Effector memory CD8-positive, alpha-beta T cell (primary cell): ENCODE results near the gene APOO.
"Not testable (repeated sequence)": the region's sequence is repeated elsewhere in the genome, so short reads cannot be mapped to it uniquely, and the experiment has no call there.

Experiments used
- ATAC-seq: fragments of 150-1000 bp; cut with Tn5 transposase; replicated peaks from 2 replicates; pipeline ENCODE4 v1.10.0; 2021; ENCODE audit warnings: mild to moderate bottlenecking, moderate library complexity
- DNase-seq, 3 experiments: peaks; one replicate each; pipeline ENCODE4 v3.0.0; 2021
- H3K27ac Mint-ChIP-seq, 2 donors: one replicate each; pipeline ENCODE4 v1.8.0; 2022; ENCODE audit warnings: mild to moderate bottlenecking in 2 of 2, mixed read lengths in 2 of 2, moderate library complexity in 2 of 2
- H3K27me3 Mint-ChIP-seq, 2 donors: one replicate each; pipeline ENCODE4 v1.8.0; 2022; ENCODE audit warnings: mixed read lengths in 2 of 2
- H3K36me3 Mint-ChIP-seq: one replicate; pipeline ENCODE4 v1.8.0; 2022; ENCODE audit warnings: mild to moderate bottlenecking, moderate library complexity, mixed read lengths; ENCODE audit not compliant: insufficient read depth
- H3K4me1 Mint-ChIP-seq, 2 donors: one replicate each; pipeline ENCODE4 v1.8.0; 2022; ENCODE audit warnings: low read depth in 2 of 2, mixed read lengths in 2 of 2
- H3K4me3 Mint-ChIP-seq, 2 donors: one replicate each; pipeline ENCODE4 v1.8.0; 2022; ENCODE audit warnings: mild to moderate bottlenecking in 2 of 2, mixed read lengths in 2 of 2, moderate library complexity in 2 of 2
- H3K9me3 Mint-ChIP-seq, 2 donors: one replicate each; pipeline ENCODE4 v1.8.0; 2022; ENCODE audit warnings: mixed read lengths in 2 of 2

The APOO gene

DNA sequence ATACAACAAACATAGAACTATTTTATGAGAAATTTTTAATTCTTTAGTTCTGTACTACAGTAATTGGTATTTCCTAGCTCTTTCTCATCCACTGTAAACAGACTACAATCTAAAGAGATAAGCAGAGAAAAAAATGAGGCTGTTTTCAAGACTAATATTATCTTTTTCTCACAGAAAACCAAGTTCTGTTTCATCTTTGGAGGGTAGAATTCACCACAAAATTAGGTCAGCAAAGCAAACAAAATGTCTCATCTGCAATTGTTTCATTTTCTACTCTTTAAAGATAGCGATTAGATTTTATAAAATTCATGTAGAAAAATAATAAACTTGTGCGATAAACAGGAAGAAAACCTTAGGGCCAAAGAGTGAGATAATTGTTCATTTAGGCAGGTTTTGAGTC, 10.8 kb downstream of the APOO start:
- ATAC-seq (no peak), DNase-seq (no peak)
- Mint-ChIP-seq H3K4me3 (no peak overlapping the region), H3K9me3 (no peaks in the 10 kb centered on the region), H3K27me3 (no peaks in the 10 kb centered on the region), H3K4me1 (no peaks in the 10 kb centered on the region), H3K27ac (no peak overlapping the region), H3K36me3 (no peaks in the 10 kb centered on the region)

GRCh38 chrX:23896539-23896938, 11.2 kb downstream of the APOO start:
- not testable (repeated sequence) for H3K27me3 Mint-ChIP-seq, DNase-seq, H3K9me3 Mint-ChIP-seq, H3K36me3 Mint-ChIP-seq, H3K27ac Mint-ChIP-seq, H3K4me1 Mint-ChIP-seq, H3K4me3 Mint-ChIP-seq, ATAC-seq

DNA sequence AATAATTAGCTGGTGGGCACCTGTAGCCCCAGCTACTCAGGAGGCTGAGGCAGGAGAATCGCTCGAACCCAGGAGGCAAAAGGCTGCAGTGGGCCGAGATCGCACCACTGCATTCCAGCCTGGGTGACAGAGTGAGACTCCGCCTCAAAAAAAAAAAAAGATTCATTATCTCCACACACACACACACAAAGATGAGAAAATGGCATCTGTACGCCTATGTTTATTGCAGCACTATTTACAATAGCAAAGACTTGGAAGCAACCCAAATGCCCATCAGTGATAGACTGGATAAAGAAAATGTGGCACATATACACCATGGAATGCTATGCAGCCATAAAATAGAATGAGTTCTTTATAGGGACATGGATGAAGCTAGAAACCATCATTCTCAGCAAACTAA, 12.7 kb downstream of the APOO start:
- not testable (repeated sequence) for H3K9me3 Mint-ChIP-seq, DNase-seq, H3K27me3 Mint-ChIP-seq, ATAC-seq, H3K4me1 Mint-ChIP-seq, H3K4me3 Mint-ChIP-seq, H3K27ac Mint-ChIP-seq, H3K36me3 Mint-ChIP-seq

DNA sequence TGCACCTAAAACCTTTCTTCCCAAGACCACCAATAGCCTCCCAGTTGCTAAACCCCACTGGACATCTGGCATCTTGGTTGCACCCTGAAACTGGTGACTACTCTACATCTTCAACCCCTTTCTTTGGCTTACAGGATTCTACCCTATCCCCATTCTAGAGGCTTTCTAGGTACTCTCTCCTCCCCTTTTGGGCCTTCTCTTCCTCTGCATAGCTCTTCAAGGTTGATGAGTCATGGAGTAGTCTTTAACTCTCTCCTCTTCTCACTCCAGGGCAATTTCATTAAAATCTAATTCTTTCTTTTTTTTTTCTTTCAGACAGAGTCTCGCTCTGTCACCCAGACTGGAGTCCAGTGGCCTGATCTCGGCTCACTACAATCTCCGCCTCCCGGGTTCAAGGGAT, 16.8 kb downstream of the APOO start:
- H3K9me3 Mint-ChIP-seq, result no peaks in the 10 kb centered on the region
- H3K27me3 Mint-ChIP-seq, result no peaks in the 10 kb centered on the region
- DNase-seq (no peak), ATAC-seq (no peak)
- H3K4me1 Mint-ChIP-seq, result no peaks in the 10 kb centered on the region
- H3K4me3 Mint-ChIP-seq, result no peak overlapping the region
- peak overlapping the region in 1 of 2 donors; percentile 55 for H3K27ac Mint-ChIP-seq
- no peaks in the 10 kb centered on the region for H3K36me3 Mint-ChIP-seq

GRCh38 chrX:23888887-23889501, 18.7 kb downstream of the APOO start:
- H3K4me3 Mint-ChIP-seq, result no peak overlapping the region
- no peaks in the 10 kb centered on the region for H3K27me3 Mint-ChIP-seq
- H3K27ac Mint-ChIP-seq, result no peak overlapping the region
- DNase-seq (no peak), ATAC-seq (no peak)
- H3K9me3 Mint-ChIP-seq, result no peaks in the 10 kb centered on the region
- H3K4me1 Mint-ChIP-seq, result no peaks in the 10 kb centered on the region
- H3K36me3 Mint-ChIP-seq, result no peaks in the 10 kb centered on the region

DNA sequence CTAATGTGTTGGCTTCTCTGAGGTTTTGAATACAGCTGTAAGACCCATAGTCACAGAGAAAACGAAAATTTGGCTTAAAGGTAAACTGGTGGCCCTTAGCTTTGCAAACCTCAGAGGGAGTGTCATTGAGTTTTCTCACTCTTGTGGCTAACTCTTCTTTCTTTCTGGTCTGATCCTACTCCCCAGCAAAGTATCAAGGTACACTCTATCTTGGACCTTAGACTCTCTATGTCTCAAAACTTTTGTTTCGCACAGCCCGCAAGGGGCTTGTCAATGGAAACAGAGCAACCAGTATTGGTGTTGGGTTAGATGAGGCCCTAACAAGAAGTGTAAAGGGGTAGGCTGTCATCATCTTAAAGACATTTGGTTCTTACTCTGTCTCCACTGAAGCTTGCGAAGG, 19.8 kb downstream of the APOO start:
- Mint-ChIP-seq H3K27ac (no peak overlapping the region), H3K36me3 (no peaks in the 10 kb centered on the region), H3K4me1 (peaks cover 0 to 2% of the 10 kb centered on the region in 2 donors), H3K27me3 (no peaks in the 10 kb centered on the region), H3K4me3 (no peak overlapping the region), H3K9me3 (no peaks in the 10 kb centered on the region)
- no peak for ATAC-seq
- no peak for DNase-seq

- H3K4me3 Mint-ChIP-seq, result no peak overlapping the region
- no peak overlapping the region for H3K27ac Mint-ChIP-seq
Measured at GRCh38 chrX:23887451-23887850, 20.3 kb downstream of the APOO start.

DNA sequence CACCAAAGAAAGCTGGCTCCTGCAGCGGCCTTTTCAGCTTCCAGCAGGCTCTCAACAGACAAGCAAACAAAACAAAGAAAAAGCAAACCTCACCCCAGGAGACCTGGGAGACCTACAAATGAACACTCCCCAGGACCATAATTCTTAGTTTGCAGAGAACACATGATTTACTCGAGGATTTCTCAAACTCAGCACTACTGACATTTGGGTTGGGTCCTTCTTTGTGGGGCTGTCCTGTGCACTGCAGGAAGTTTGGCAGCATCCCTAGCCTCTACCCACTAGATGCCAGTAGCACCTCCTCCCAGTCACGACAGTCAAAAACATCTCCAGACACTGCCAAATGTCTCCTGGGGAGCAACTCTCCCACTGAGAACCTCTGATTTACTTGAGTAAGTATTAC, 21.9 kb downstream of the APOO start:
- Mint-ChIP-seq H3K4me3 (no peak overlapping the region), H3K27ac (peak overlapping the region in 1 of 2 donors; percentile 65), H3K4me1 (peaks cover 0 to 2% of the 10 kb centered on the region in 2 donors), H3K36me3 (no peaks in the 10 kb centered on the region), H3K27me3 (no peaks in the 10 kb centered on the region), H3K9me3 (no peaks in the 10 kb centered on the region)
- ATAC-seq (no peak), DNase-seq (no peak)

More at GRCh38 chrX:23887451-23887850, 20.3 kb downstream of the APOO start:
- H3K4me1 Mint-ChIP-seq, result peaks cover 0 to 2% of the 10 kb centered on the region in 2 donors
- H3K9me3 Mint-ChIP-seq, result no peaks in the 10 kb centered on the region
- no peaks in the 10 kb centered on the region for H3K36me3 Mint-ChIP-seq
- no peak for DNase-seq
- no peaks in the 10 kb centered on the region for H3K27me3 Mint-ChIP-seq
- ATAC-seq, result no peak

GRCh38 chrX:23884427-23885024, 23.2 kb downstream of the APOO start:
- ATAC-seq, result no peak
- Mint-ChIP-seq H3K4me1 (peaks cover 0 to 2% of the 10 kb centered on the region in 2 donors), H3K36me3 (no peaks in the 10 kb centered on the region), H3K4me3 (no peak overlapping the region), H3K27me3 (no peaks in the 10 kb centered on the region), H3K9me3 (no peaks in the 10 kb centered on the region), H3K27ac (no peak overlapping the region)
- no peak for DNase-seq

DNA sequence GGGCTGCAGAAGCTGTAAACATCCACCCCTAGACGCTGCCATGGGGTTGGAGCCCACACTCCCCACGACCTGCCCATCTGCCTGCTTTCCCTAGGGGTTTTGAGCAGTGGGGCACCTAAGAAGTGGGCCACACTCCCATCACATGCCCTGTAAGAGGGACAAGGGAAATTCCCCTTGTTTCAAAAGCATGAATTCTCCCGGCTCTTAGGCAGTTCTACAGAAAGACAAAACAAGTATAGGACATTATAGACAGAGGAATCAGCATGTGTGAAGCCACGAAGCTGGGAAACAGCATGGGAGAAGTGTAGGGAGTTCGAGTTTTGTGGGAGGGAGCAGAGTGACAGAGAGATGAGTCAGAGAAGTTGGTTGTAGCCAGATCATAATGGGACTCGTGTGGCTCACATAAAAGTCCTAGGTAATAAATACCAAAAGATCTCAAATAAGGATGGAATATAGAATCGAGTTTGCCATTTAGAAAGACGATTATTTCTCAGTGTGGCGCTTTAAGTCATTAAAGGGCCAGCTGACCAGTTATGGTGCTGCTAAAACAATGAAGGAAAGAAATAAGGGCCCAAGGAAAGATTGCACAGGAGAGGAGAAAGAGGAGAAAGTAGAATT, 23.9 kb downstream of the APOO start:
- H3K36me3 Mint-ChIP-seq, result no peaks in the 10 kb centered on the region
- no peak for ATAC-seq
- no peaks in the 10 kb centered on the region for H3K27me3 Mint-ChIP-seq
- peaks cover 0 to 2% of the 10 kb centered on the region in 2 donors for H3K4me1 Mint-ChIP-seq
- H3K4me3 Mint-ChIP-seq, result no peak overlapping the region
- H3K27ac Mint-ChIP-seq, result no peak overlapping the region
- DNase-seq, result no peak
- H3K9me3 Mint-ChIP-seq, result no peaks in the 10 kb centered on the region

- Mint-ChIP-seq H3K36me3 (peaks cover 2% of the 10 kb centered on the region), H3K27me3 (no peaks in the 10 kb centered on the region), H3K4me3 (no peak overlapping the region), H3K27ac (no peak overlapping the region), H3K4me1 (peaks cover 0 to 2% of the 10 kb centered on the region in 2 donors), H3K9me3 (no peaks in the 10 kb centered on the region)
- DNase-seq, result no peak
- ATAC-seq, result no peak
Measured at GRCh38 chrX:23879380-23880090, 28.2 kb downstream of the APOO start.

- ATAC-seq (no peak), DNase-seq (no peak)
- H3K36me3 Mint-ChIP-seq, result peaks cover 6% of the 10 kb centered on the region
- no peaks in the 10 kb centered on the region for H3K9me3 Mint-ChIP-seq
- H3K4me1 Mint-ChIP-seq, result no peaks in the 10 kb centered on the region
- no peaks in the 10 kb centered on the region for H3K27me3 Mint-ChIP-seq
- H3K27ac Mint-ChIP-seq, result peak overlapping the region in 1 of 2 donors; percentile 77
- no peak overlapping the region for H3K4me3 Mint-ChIP-seq
Measured at GRCh38 chrX:23871905-23872546, 35.7 kb downstream of the APOO start.

DNA sequence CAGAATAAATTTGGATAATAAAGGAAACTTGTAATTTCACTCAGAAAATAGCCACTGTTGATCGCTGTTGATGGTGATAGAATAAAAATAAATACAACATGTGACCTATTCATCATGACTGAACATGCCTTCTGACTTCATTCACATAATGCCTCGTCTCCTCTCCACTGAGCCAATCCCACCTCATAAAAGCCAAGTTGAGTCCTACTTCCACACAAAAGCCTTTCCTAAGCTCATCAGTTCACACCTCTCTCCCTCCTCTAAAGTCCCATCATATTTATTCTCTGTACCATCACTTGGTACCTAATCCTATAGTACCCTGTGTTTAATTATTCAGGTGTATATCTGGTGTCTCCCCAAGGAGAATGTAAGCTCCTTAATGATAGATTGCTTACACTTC, 37.7 kb downstream of the APOO start:
- no peak for ATAC-seq

More for the DNA sequence above, 37.7 kb downstream of the APOO start:
- Mint-ChIP-seq H3K9me3 (no peaks in the 10 kb centered on the region), H3K27ac (no peak overlapping the region), H3K27me3 (no peaks in the 10 kb centered on the region), H3K4me3 (no peak overlapping the region), H3K4me1 (no peaks in the 10 kb centered on the region), H3K36me3 (peaks cover 3% of the 10 kb centered on the region)
- DNase-seq, result no peak
